Cardiac fibroblast (primary cell): ENCODE results near the gene TFB2M.
A peak's percentile ranks its signal among the peaks of the same experiment; 100 is the strongest.

ENCODE experiments used
- DNase-seq, 2 donors: peaks; one replicate each; pipeline versions ENCODE4 v3.0.0 to v3.0.0-alpha.2; 2010; ENCODE audit warnings: low read depth in 2 of 2
- H3K4me3 ChIP-seq, 2 donors: replicated peaks in 1 of 2; 1 replicate in 1 of 2; 2 replicates in 1 of 2; pipeline ENCODE4 v1.5.1; 2011; ENCODE audit warnings: low read depth in 2 of 2, low read length in 2 of 2, mild to moderate bottlenecking in 2 of 2, moderate library complexity in 1 of 2
- TF ChIP-seq, protein P1 (sequence below): IDR thresholded peaks from one replicate; pipeline ENCODE4 v1.5.1; 2011; ENCODE audit warnings: low read depth, mild to moderate bottlenecking, low read length, inconsistent platforms

The TFB2M gene

DNA sequence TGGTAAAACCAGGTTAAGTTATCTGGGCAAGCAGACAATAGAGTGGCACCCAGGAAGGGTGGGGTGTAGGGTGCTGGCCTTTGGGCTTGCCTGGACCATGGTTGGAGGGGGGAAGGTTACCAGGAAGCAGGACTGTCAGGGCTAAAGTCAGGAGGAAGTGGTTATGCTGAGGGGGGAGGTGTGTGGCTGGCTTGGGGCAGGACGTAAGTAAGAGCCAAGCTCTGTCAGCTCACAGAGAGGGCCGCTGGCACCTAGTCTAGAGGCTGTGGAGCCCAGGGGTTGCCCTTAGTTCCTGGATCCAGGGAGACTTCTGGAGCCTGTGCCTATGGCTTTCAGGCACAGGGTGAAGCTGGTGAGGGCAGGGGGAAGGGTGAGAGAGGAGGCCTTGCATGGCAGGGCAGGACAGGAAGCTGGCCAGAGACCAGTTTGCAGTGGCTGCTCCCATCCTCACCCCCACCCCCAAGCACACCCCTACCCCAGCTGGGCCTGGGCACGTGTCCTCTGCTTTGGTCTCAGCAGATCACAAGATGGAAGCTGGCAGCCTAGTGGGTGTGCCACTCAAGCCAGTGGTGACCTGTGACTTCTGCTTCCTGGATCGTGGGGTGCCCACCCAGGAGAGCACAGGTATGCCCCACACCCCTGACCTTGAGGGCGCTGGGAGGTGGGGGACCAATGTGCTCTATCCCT is 38.5 kb downstream of the TFB2M start:
- H3K4me3 ChIP-seq: no peak overlapping the region
- peak; percentile 6 for DNase-seq
- TF ChIP-seq, protein P1, sequence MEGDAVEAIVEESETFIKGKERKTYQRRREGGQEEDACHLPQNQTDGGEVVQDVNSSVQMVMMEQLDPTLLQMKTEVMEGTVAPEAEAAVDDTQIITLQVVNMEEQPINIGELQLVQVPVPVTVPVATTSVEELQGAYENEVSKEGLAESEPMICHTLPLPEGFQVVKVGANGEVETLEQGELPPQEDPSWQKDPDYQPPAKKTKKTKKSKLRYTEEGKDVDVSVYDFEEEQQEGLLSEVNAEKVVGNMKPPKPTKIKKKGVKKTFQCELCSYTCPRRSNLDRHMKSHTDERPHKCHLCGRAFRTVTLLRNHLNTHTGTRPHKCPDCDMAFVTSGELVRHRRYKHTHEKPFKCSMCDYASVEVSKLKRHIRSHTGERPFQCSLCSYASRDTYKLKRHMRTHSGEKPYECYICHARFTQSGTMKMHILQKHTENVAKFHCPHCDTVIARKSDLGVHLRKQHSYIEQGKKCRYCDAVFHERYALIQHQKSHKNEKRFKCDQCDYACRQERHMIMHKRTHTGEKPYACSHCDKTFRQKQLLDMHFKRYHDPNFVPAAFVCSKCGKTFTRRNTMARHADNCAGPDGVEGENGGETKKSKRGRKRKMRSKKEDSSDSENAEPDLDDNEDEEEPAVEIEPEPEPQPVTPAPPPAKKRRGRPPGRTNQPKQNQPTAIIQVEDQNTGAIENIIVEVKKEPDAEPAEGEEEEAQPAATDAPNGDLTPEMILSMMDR: no peak

DNA sequence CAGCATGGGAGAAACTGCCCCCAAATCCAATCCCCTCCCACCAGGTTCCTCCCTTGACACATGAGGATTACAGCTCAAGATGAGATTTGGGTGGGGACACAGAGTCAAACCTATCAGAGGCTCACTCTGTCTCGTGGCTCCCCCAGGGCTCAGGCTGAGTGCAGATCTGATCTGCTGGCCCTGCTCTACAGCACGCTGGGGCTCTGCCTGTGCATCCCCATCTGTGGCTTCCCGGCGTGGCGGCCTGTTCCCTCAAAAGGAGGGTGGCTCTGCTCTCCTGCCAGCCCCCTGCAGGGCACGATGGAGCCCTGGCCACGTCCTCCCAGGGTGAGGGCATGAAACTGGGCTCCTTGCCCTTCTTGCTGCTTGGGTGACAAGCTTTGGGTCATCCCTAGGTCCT is 39.1 kb downstream of the TFB2M start:
- no peak overlapping the region for H3K4me3 ChIP-seq
- no peak for DNase-seq
- TF ChIP-seq, protein P1: no peak

DNA sequence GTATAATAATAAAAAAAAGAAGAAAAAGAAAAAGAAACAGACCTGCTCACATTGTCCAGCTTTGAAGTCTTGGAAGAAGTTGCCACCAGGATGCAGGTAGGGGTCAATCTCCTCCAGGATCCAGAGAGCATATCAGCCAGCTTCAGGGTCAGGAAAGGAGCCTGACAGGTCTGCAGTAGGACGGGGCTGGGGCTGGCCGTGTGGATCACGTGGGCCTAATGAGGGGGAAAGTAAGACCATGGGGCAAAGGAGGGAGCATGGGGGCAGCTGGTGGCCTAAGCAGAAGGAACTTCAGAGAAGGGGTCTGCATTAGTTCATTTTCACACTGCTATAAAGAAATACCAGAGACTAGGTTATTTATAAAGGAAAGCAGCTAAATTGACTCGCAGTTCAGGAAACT is 39.7 kb downstream of the TFB2M start:
- no peak overlapping the region for H3K4me3 ChIP-seq
- no peak for DNase-seq
- TF ChIP-seq, protein P1: no peak

DNA sequence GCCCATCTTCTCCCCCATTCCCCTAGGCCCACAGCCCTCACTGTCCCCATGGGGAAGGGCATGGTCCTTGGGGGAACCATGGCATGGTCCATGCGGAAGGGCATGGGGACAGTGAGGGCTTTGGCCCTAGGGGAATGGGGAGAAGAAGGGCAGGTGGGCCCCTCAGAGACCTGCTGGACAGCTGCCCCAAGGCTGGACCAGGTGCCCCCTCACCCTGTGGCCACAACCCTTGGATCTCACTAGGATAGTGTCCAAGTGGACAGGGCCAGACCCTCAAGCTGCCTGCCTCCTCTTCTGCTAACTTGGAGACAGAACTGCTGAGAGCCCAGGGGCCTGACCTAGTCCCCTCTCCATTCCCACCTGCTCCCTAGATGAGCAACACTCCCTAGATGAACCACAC is 46.5 kb downstream of the TFB2M start:
- H3K4me3 ChIP-seq: no peak overlapping the region
- DNase-seq: no peak
- TF ChIP-seq, protein P1: no peak

DNA sequence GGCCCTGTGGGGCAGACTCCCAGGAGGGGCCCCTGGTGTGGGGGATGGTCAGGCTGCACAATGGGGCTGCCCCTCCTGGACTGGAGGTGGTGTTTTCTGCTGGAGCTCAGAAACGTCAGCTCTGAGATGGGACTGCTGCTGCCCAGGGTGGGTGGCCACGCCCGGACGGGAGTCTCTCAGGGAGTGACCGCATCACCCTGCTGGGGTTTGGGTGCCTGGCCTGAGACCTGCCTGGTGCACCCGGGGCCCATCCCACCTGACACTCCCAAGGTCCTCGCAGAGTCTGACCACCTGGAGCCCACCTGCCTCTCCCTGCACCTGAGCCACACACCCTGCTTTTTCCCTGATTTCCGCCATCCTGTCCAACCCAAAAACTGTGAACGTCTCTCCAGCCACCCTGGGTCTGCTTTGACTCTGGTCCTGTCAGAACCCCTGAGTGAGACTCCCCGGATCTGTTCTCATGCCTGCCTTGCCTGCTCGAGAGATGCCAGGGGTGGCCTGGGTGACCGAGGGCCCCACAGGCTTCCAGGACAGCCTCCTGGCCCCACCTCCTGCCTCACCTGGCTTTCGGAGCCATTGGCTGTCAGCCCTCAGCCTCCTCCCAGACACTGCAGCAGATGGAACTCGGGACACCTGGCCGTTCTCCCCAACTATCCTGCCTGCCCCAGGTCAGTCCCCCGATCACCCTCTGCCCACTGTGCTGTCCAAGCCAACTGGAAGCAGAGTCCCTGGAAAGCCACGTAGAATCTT is 47.4 kb downstream of the TFB2M start:
- TF ChIP-seq, protein P1: no peak
- DNase-seq: no peak
- H3K4me3 ChIP-seq: no peak overlapping the region

DNA sequence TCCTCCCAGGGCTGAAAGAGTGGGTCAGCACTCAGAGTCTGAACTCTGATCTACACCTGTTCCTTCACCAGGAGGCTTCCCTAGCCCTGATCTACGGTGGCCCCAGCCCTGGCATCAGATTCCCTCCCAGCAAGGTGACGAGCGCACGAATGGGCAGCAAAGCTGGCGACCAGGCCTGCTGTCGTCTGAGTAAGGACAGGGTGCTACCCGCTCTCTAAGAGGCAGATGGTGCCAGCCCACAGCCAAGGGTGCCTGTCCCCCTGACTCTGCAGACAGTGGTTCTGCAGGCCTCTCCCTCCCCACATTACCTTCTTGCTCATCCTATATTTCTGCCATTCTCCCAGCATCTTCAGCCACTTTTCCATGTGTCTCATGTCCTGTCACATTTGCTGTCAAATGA is 48.7 kb downstream of the TFB2M start:
- TF ChIP-seq, protein P1: no peak
- DNase-seq: no peak
- H3K4me3 ChIP-seq: no peak overlapping the region
